AML-193 (cell line): ENCODE measurements around the gene TBC1D22A.
"Not testable (repeated sequence)": the region's sequence is repeated elsewhere in the genome, so short reads cannot be mapped to it uniquely, and the experiment has no call there.

Experiments used
- DNase-seq, 2 experiments: peaks; one replicate each; lab custom pipeline; 2025; lab: John Stamatoyannopoulos, UW

The TBC1D22A gene

DNA sequence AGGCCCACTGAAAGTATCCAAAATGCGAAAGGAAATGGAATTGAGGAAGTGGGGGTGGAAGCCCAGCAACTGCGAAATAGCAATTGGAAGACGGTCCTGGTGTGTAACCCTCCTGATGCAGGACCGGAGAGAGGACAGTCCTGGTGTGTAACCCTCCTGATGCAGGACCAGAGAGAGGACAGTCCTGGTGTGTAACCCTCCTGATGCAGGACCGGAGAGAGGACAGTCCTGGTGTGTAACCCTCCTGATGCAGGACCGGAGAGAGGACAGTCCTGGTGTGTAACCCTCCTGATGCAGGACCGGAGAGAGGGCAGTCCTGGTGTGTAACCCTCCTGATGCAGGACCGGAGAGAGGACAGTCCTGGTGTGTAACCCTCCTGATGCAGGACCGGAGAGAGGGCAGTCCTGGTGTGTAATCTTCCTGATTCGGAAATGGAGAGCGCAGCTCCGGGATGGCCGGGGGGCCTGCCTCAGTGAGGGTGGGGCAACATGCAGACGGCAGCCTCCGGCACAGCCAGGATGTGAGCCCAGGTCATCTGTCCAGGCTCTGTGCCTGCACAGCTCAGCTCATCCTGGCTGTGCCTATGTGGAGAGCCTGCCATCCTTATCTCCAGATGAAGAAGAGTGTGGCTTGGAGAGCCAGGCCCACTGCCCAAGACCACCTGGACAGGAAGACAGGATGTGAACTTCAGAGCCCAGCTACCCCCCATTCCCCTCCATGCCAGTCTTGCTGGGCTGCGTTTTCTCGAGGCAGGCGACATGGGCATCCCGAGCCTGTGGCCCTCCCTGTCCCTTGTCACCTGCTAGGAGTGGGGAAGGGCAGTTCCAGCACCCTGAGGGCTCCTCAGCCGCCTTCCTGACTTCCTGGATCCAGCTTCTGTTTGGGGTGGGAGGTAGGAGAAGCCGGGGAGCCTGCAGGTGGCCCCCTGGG, 408.3 kb downstream of the TBC1D22A start:
- not testable (repeated sequence) for DNase-seq

- DNase-seq, result no peak
Observed at GRCh38 chr22:47171441-47172221, 409.2 kb downstream of the TBC1D22A start.

GRCh38 chr22:47172771-47173534, 410.5 kb downstream of the TBC1D22A start:
- DNase-seq, result no peak

DNA sequence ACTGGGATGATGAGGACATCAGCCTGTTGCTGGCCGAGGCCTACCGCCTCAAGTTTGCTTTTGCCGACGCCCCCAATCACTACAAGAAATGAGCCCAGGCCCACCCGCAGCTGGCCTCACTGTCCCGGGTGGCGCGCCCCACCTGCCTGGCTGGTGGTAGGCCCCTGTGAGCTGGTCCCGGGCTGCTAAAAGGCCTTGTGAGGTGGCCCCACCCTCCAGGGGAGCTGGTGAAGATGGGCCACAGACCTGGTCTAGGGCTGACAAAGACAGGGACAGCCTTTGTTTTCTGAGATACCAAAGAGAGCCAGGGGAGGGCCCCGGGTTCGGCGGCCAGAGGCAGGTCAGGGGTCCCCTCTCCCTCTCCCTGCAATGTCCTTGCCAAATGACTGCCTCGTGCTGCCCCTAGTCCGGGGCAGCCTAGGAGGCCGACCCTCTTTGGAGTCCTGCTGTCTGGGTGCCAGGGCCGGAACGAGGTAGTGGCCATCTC, 411.1 kb downstream of the TBC1D22A start:
- DNase-seq, result no peak

- no peak for DNase-seq
Observed at GRCh38 chr22:47174096-47174495, 411.6 kb downstream of the TBC1D22A start.

DNA sequence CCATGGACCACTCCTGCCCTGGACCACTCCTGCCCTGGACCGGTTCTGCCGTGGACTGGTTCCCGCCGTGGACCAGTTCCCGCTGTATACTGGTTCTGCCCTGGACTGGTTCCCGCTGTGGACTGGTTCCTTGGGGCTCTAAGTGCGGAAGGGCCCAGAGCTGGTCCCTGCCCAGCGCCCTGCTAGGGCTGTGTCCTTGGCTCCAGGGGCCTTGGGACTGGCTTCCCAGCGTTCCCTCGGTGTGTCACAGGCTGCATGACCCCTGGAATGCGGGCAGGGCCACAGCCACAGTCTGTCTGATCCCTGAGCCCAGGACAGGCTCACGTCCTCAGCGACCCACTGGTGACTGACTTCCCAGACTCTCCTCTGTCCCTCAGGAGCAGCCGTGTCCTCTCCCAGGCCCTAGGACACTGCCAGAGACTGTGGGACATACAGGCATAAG, 412.2 kb downstream of the TBC1D22A start:
- no peak for DNase-seq

DNA sequence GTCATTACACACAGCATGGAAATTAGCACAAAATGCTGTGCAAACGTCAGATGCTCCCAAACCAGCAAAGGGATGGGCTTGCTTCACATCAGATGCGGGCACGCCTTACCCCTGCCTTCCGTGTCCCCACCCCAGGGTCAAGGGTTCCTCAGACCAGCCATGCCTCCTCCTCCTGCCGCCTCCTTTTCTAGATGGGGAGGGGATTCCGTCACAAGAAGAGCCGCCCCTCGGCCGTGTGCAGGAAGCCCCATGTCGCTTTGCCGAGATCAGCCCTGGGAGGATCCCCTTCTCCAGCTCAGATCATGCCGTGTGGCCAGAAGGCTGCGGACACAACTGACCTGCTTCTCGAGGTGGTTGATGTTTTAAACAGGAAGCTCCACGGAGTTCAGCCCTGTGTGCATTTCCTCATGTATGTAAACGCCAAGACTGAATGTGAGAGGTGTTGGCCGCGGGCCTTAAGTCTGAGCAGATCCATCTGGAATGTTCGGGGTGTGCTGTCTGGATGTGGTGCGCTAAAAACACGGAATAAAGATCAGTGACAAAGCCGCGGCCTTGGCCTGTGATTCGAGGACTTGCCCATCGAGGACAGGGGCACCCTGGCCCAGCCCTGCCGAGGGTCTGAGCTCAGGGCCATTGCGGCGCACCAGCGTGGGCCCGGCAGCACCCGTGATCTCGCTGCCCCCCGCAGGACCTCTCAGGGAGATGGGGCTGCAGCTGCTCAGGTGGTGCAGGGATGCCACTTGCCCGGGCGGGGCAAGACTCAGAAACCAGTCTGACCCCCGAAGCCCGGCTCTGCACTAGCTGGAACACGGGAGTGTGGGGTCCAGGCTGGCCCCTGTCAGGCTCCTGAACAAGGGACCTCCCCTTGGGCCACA, 412.9 kb downstream of the TBC1D22A start:
- no peak for DNase-seq

GRCh38 chr22:47176026-47176389, 413.6 kb downstream of the TBC1D22A start:
- no peak for DNase-seq

GRCh38 chr22:47176573-47177333, 414.3 kb downstream of the TBC1D22A start:
- no peak for DNase-seq

DNA sequence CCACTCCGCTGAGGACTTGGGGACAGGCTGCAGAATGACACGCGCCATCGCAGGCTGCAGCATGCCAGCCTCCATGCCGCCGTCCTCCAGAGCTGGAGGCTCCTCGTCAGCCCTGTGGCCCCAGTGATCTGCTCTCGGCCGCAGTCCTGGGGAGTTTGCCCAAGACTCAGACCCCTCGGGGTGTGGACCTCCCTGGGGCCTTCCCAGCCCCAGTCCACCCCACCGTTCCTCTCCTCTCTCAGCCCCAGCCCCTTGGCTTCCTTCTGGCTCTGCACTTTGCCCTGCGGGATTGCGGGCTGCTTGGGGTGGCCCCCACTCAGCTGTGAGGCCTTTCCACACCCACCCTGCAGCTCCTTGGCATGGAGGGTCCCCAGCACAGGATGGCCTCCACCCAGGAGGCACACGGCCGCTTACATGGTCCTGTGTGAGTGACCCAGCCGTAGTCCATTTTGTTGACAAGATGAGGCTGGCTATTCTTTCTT, 414.9 kb downstream of the TBC1D22A start:
- no peak for DNase-seq

- no peak for DNase-seq
Observed at GRCh38 chr22:47178339-47178738, 415.9 kb downstream of the TBC1D22A start.

GRCh38 chr22:47180796-47181195, 418.3 kb downstream of the TBC1D22A start:
- DNase-seq, result no peak

DNA sequence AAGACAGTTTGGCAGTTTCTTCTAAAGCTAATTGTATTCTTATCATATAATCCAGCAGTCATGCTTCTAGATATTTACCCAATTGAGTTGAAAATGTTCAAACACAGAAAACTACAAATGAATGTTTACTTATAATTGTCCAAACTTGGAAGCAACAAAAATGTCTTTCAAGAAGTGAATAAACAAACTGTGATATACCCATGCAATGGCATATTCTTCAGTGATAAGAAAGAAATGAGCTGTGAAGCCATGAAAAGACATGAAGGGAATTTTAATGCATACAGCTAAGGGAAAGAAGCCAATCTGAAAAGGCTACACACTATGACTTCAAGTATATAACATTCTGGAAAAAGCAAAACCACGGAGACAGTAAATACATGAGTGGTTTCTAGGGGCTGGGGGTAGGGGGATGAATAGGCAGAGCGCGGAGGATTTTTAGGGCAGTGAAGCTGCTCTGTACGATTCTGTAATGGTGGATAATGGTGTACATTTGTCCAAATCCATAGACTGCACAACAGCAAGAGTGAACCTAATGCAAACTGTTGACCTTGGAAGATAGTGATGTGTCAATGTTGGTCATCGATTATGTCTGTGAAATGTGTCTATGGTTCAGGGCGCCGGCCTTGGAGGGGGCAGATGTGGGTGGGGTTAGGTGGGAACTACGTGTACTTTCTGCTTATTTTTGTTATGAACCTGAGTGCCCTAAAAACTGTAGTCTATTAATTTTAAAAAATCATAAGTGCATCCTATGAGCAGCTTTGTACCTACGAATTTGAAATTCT, 424.9 kb downstream of the TBC1D22A start:
- DNase-seq, result no peak

DNA sequence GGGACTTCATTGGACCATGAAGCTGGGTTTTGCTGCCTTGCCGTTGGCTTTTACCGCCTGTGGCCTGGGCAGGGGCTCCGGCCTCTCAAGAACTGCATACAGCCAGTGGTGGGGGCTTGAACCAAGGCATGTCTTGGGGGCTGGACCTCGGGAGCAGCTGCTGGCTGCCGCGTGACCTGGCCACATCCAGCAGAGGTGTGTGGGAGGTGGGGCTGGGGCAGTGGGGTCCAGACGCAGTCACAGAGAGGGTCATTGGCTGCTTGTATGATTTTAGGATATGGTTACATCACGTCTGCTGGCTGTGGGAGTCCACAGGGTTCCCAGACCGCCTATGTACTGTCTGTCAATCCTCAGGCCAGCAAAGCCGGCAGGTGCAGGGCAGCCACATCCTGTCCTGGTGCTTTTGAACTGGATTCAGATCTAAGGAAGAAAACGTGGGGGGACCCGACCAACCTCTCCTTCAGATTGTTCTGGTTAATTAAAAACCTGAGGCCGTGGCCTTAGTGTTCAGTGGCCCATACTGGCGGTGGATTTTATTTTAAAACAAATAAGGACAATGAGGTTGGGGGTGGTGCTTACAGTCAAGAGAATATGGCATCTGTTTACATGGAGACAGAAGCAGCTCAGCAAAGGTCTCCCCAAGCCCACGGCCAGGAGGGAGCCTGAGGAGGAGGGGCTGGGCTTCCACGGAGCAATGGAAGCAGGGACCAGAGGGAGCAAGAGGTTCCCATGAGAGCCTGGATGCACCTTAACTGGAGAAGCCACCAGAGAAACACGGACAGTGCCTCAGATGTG, 426.0 kb downstream of the TBC1D22A start:
- DNase-seq, result no peak

DNA sequence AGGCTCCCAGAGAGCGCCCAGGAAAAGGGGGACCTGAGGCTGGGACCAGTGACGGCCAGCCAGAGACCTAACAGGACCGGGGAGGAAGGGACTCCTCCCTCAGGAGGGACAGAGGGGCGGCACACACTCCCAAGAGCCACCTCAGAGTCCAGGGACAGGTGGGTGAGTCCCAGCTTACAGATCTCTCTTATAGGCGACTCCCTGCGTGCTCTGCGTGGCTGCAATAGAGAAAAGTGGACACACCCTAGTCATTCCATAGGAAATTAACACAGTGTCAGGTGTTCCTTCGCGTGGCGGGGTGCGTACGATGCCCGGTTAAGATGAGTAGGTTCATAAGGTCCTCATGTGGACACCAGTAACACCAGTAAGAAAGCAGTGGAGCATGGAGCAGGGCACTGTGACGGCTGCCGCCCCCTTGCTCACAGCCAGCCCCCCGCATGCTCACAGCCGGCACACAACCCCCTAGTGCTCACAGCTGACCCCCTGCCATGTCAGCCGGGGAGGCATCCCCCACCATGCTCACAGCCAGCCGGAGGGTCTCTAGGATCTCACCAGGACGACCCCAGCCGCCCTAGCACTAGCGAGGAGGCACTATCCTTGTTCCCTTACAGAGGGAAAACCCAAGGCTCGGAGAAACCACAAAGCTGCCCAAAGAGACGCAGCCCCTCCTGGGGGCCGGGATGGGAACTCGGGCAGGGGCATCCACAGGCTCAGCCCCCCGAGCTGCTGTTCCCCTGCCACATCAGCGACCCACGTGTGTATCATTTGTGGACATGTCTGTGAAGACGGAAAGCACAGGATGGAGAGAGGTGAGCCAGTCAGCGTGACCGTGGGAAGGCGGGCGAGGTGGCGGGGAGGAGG, 426.8 kb downstream of the TBC1D22A start:
- no peak for DNase-seq

DNA sequence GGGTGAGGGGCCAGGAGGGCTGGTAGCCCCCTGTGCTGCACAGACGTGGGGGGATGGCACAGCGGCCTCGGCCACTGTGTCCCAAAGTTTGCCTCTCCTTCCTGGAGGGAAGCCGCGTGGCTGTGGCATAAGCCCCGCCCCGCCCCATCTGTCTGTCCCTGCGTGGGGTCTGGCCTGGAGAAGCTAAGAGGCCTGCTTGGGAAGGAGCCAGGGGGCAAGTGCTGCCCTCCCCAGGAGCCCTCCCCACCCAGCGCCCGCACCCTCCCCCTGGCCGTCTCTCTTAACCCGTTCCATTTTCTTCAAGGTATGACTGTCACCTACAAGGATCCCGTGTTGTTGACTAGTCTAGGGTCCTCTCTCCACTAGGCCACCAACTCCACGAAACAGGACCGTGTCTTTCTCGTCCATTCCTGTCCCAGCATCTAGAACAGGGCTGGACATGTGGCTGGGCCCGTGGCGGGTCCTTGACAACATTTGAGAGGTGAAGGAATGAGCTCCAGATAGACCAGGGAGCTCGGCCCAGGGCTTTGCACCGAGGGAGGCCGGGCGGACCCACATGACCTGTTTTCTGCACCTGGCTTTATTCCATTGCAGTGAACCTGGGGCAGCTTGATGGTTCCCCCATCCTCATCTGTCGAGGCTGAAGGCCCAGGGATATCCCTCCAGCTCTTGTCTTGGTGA, 428.0 kb downstream of the TBC1D22A start:
- DNase-seq, result no peak
